KMS-11 (cell line): Measurements from ENCODE around the gene NKAIN4.
"Not testable (repeated sequence)": the region's sequence is repeated elsewhere in the genome, so short reads cannot be mapped to it uniquely, and the experiment has no call there.

ENCODE experiments used
- H2AFZ ChIP-seq: fragments of 200-600 bp; sonication (generic); 2 replicates; pipeline ENCODE4 v1.6.1; 2016; ENCODE audit warnings: antibody characterized with exemption, mixed run types, low read depth
- H3K27ac ChIP-seq: fragments of 200-600 bp; sonication (generic); 2 replicates; pipeline ENCODE4 v1.6.1; 2016; ENCODE audit warnings: mild to moderate bottlenecking, mixed run types
- H3K27me3 ChIP-seq: fragments of 200-600 bp; sonication (generic); 2 replicates; pipeline ENCODE4 v1.6.1; 2017; ENCODE audit warnings: mild to moderate bottlenecking, low read depth, mixed run types, moderate library complexity; ENCODE audit not compliant: insufficient read depth
- H3K36me3 ChIP-seq: fragments of 200-600 bp; sonication (generic); 2 replicates; pipeline ENCODE4 v1.6.1; 2017; ENCODE audit warnings: mild to moderate bottlenecking, mixed run types; ENCODE audit not compliant: insufficient read depth
- H3K4me1 ChIP-seq: fragments of 200-600 bp; sonication (generic); 2 replicates; pipeline ENCODE4 v1.6.1; 2016; ENCODE audit warnings: mild to moderate bottlenecking, low read depth, mixed run types; ENCODE audit not compliant: poor library complexity, severe bottlenecking
- H3K4me2 ChIP-seq: fragments of 200-600 bp; sonication (generic); 2 replicates; pipeline ENCODE4 v1.7.0; 2016; ENCODE audit warnings: mild to moderate bottlenecking, mixed run types
- H3K4me3 ChIP-seq: fragments of 200-600 bp; sonication (generic); IDR thresholded peaks from 2 replicates; pipeline ENCODE4 v1.6.1; 2017; ENCODE audit warnings: low read depth, low read length, mixed read lengths; ENCODE audit not compliant: insufficient read depth
- H3K79me2 ChIP-seq: fragments of 200-600 bp; sonication (generic); 2 replicates; pipeline ENCODE4 v1.6.1; 2016; ENCODE audit warnings: low read depth, mixed run types; ENCODE audit not compliant: insufficient read depth
- H3K9ac ChIP-seq: fragments of 200-600 bp; sonication (generic); 2 replicates; pipeline ENCODE4 v1.6.1; 2016; ENCODE audit warnings: mild to moderate bottlenecking, mixed run types
- H4K20me1 ChIP-seq: fragments of 200-600 bp; sonication (generic); 2 replicates; pipeline ENCODE4 v1.6.1; 2016; ENCODE audit warnings: mild to moderate bottlenecking, mixed run types; ENCODE audit not compliant: insufficient read depth
- CTCF ChIP-seq: fragments of 200-600 bp; sonication (generic); conservative IDR thresholded peaks from 2 replicates; pipeline ENCODE4 v1.6.1; 2017; ENCODE audit warnings: low read depth, mild to moderate bottlenecking, antibody characterized with exemption, low read length, moderate library complexity, mixed read lengths

NKAIN4 gene

GRCh38 chr20:63253065-63253437 is 1.2 kb downstream of the NKAIN4 start:
- Histone ChIP-seq H3K9ac (no peak overlapping the region), H4K20me1 (no peaks in the 10 kb centered on the region), H3K36me3 (no peaks in the 10 kb centered on the region), H2AFZ (no peak overlapping the region), H3K79me2 (no peaks in the 10 kb centered on the region), H3K4me3 (no peak overlapping the region), H3K27me3 (peaks cover 94% of the 10 kb centered on the region), H3K4me1 (no peaks in the 10 kb centered on the region), H3K4me2 (no peak overlapping the region), H3K27ac (no peak overlapping the region)
- TF ChIP-seq CTCF = no peak

- Histone ChIP-seq H2AFZ (no peak overlapping the region), H3K27me3 (peaks cover 94% of the 10 kb centered on the region), H3K4me3 (no peak overlapping the region), H3K4me2 (no peak overlapping the region), H3K9ac (no peak overlapping the region), H3K27ac (no peak overlapping the region), H3K4me1 (no peaks in the 10 kb centered on the region), H3K36me3 (no peaks in the 10 kb centered on the region), H4K20me1 (no peaks in the 10 kb centered on the region), H3K79me2 (no peaks in the 10 kb centered on the region)
- no peak for TF ChIP-seq CTCF
Observed at GRCh38 chr20:63252284-63252711, 2.0 kb downstream of the NKAIN4 start.

- H3K4me2 ChIP-seq, H3K9ac ChIP-seq, H4K20me1 ChIP-seq: not testable (repeated sequence)
Observed at GRCh38 chr20:63251350-63251749, 2.9 kb downstream of the NKAIN4 start.

GRCh38 chr20:63249891-63250290 is 4.4 kb downstream of the NKAIN4 start:
- Histone ChIP-seq H3K9ac (no peak overlapping the region), H3K36me3 (no peaks in the 10 kb centered on the region), H3K27ac (no peak overlapping the region), H3K27me3 (peaks cover 94% of the 10 kb centered on the region), H3K4me2 (no peak overlapping the region), H3K4me1 (peaks cover 6% of the 10 kb centered on the region), H4K20me1 (no peaks in the 10 kb centered on the region), H2AFZ (no peak overlapping the region), H3K79me2 (no peaks in the 10 kb centered on the region), H3K4me3 (no peak overlapping the region)
- TF ChIP-seq CTCF = no peak

More at GRCh38 chr20:63251350-63251749, 2.9 kb downstream of the NKAIN4 start:
- H3K79me2 ChIP-seq, H3K4me1 ChIP-seq, H3K36me3 ChIP-seq, H2AFZ ChIP-seq, H3K27ac ChIP-seq, H3K4me3 ChIP-seq: not testable (repeated sequence)
- peaks cover 94% of the 10 kb centered on the region for H3K27me3 ChIP-seq

- TF ChIP-seq CTCF = no peak
- Histone ChIP-seq H3K27ac (no peak overlapping the region), H3K4me1 (peaks cover 6% of the 10 kb centered on the region), H3K4me2 (no peak overlapping the region), H2AFZ (no peak overlapping the region), H3K79me2 (no peaks in the 10 kb centered on the region), H3K27me3 (peaks cover 97% of the 10 kb centered on the region), H4K20me1 (no peaks in the 10 kb centered on the region), H3K4me3 (no peak overlapping the region), H3K36me3 (no peaks in the 10 kb centered on the region), H3K9ac (no peak overlapping the region)
Observed at GRCh38 chr20:63248835-63249591, 5.2 kb downstream of the NKAIN4 start.
